RWPE2 (cell line): Measurements from ENCODE around the gene KRTAP10-7.

Source experiments
- ATAC-seq: fragments of 200-7000 bp; cut with Tn5 transposase; 3 replicates; pipeline ENCODE4 v1.9.1; 2021; ENCODE audit warnings: low read depth
- DNase-seq: peaks from one replicate; pipeline ENCODE4 v3.0.0-alpha.2; 2020; ENCODE audit warnings: low spot score
- H3K27ac ChIP-seq: fragments of 450-650 bp; 2 replicates; pipeline ENCODE4 v1.5.1; 2017; ENCODE audit warnings: mild to moderate bottlenecking; ENCODE audit not compliant: poor library complexity, severe bottlenecking
- H3K27me3 ChIP-seq: fragments of 250-450 bp; sonication (Bioruptor Pico); 2 replicates; pipeline ENCODE4 v1.5.1; 2021; ENCODE audit warnings: mild to moderate bottlenecking, moderate library complexity; ENCODE audit not compliant: insufficient read depth, poor library complexity, severe bottlenecking
- H3K36me3 ChIP-seq: fragments of 250-450 bp; sonication (Bioruptor Pico); 2 replicates; pipeline ENCODE4 v1.5.1; 2020; ENCODE audit warnings: low read depth, mild to moderate bottlenecking, moderate library complexity
- H3K4me1 ChIP-seq: fragments of 250-450 bp; sonication (Bioruptor Pico); 2 replicates; pipeline ENCODE4 v1.5.1; 2021; ENCODE audit warnings: mild to moderate bottlenecking, moderate library complexity; ENCODE audit not compliant: insufficient read depth, poor library complexity, severe bottlenecking
- H3K4me3 ChIP-seq: fragments of 250-450 bp; sonication (Bioruptor Pico); 2 replicates; pipeline ENCODE4 v1.5.1; 2021; ENCODE audit warnings: mild to moderate bottlenecking, moderate library complexity; ENCODE audit not compliant: severe bottlenecking
- H3K9me3 ChIP-seq: fragments of 250-450 bp; sonication (Bioruptor Pico); 2 replicates; pipeline ENCODE4 v1.5.1; 2021; ENCODE audit warnings: mild to moderate bottlenecking, moderate library complexity; ENCODE audit not compliant: severe bottlenecking
- CTCF ChIP-seq: fragments of 450-650 bp; IDR thresholded peaks from one replicate; pipeline ENCODE4 v1.5.1; 2017; ENCODE audit warnings: mild to moderate bottlenecking, moderate library complexity; ENCODE audit not compliant: poor library complexity, severe bottlenecking

The KRTAP10-7 gene

GRCh38 chr21:44593598-44594405 is 6.6 kb upstream of the KRTAP10-7 start:
- Histone ChIP-seq H3K27me3 (no peaks in the 10 kb centered on the region), H3K36me3 (no peaks in the 10 kb centered on the region), H3K27ac (no peak overlapping the region), H3K9me3 (no peaks in the 10 kb centered on the region), H3K4me3 (no peak overlapping the region), H3K4me1 (no peaks in the 10 kb centered on the region)
- ATAC-seq (no peak), DNase-seq (no peak)
- TF ChIP-seq CTCF = no peak

GRCh38 chr21:44594406-44594916 is 5.9 kb upstream of the KRTAP10-7 start:
- no peak overlapping the region for H3K27ac ChIP-seq
- no peak for TF ChIP-seq CTCF
- no peaks in the 10 kb centered on the region for H3K4me1 ChIP-seq

GRCh38 chr21:44595524-44595923 is 4.9 kb upstream of the KRTAP10-7 start:
- Histone ChIP-seq H3K4me1 (no peaks in the 10 kb centered on the region), H3K36me3 (no peaks in the 10 kb centered on the region), H3K27ac (no peak overlapping the region), H3K9me3 (no peaks in the 10 kb centered on the region), H3K27me3 (no peaks in the 10 kb centered on the region), H3K4me3 (no peak overlapping the region)
- TF ChIP-seq CTCF = no peak
- DNase-seq = no peak
- no peak for ATAC-seq

More at GRCh38 chr21:44594406-44594916, 5.9 kb upstream of the KRTAP10-7 start:
- H3K4me3 ChIP-seq = no peak overlapping the region
- no peaks in the 10 kb centered on the region for H3K27me3 ChIP-seq
- DNase-seq (no peak), ATAC-seq (no peak)
- no peaks in the 10 kb centered on the region for H3K36me3 ChIP-seq
- H3K9me3 ChIP-seq = no peaks in the 10 kb centered on the region

- Histone ChIP-seq H3K4me1 (no peaks in the 10 kb centered on the region), H3K27ac (no peak overlapping the region), H3K27me3 (no peaks in the 10 kb centered on the region), H3K4me3 (no peak overlapping the region), H3K36me3 (no peaks in the 10 kb centered on the region), H3K9me3 (no peaks in the 10 kb centered on the region)
- TF ChIP-seq CTCF = no peak
- ATAC-seq (peak; percentile 84), DNase-seq (peak; percentile 38)
These were observed 4.2 kb upstream of the KRTAP10-7 start for GRCh38 chr21:44596068-44596725.
